Heart left ventricle (tissue), 13 donors: ENCODE results near the gene C11orf58.

Experiments used
- POLR2A ChIP-seq, 2 donors: fragments of 450-650 bp; IDR thresholded peaks; one replicate each; pipeline ENCODE4 v1.6.1; 2017; ENCODE audit warnings: antibody characterized with exemption in 2 of 2, mild to moderate bottlenecking in 2 of 2, moderate library complexity in 2 of 2
- TF ChIP-seq, protein P1 (sequence below), 12 donors: fragments of 200-600 bp; sonication (generic) in 4 of 12; IDR thresholded peaks; one replicate each; pipeline versions ENCODE4 v1.5.0 to v1.8.0; 2018 to 2022; ENCODE audit warnings: antibody characterized with exemption in 12 of 12, mild to moderate bottlenecking in 5 of 12
- donor health status: ischemic (EF 13 %, LVEDD 7.1; RV severe dilation, severe dysfunction).
- donor health status: DM: no; HTN: yes; CAD: no.
- donor health status: DM: no; HTN: no; CAD: no.
- donor health status: ischemic (EF 25% LVEDD 6.9; RV normal size, moderate dysfunction).
- donor health status: ischemic (EF 25% LVEDD 5.7; RV mildly dilated, moderate dysfunction).
- donor health status: ischemic (EF 35%, LVEDD 5.7; RV mildly dilated, moderate dysfunction).
- donor health status: nonischemic (EF 11% LVEDD 7.7; RV severe dilation, severe dysfunction).
- donor health status: DM: yes; HTN: yes; CAD: no.
- donor health status: PGD.
- donor health status: ischemic (EF 29% LVEDD 5.4; RV normal size, mild dysfunction).
- donor health status: nonischemic (EF 23%, LVEDD 6.1; RV moderate dilation, normal function).

DNA sequence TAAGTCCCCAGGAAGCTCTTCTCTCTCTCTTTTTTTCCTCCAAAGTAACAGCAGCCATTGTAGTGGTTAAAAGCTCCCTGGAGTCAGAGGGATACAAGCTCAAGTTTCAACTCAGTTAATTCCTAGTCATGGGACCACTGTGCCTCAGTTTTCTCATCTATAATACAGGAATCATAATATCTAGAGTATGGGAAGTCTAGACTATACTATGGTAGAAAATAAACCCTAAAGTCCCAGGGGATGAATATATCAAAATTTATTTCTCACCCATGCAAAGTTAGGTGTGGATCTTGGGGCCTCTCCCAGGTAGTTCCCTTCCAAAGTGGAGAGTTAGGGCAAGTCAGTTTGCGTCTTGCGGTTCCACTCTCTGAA, 33.7 kb downstream of the C11orf58 start:
- no peak for TF ChIP-seq POLR2A (IDR thresholded peaks at IDR 0.05)
- TF ChIP-seq, protein P1, sequence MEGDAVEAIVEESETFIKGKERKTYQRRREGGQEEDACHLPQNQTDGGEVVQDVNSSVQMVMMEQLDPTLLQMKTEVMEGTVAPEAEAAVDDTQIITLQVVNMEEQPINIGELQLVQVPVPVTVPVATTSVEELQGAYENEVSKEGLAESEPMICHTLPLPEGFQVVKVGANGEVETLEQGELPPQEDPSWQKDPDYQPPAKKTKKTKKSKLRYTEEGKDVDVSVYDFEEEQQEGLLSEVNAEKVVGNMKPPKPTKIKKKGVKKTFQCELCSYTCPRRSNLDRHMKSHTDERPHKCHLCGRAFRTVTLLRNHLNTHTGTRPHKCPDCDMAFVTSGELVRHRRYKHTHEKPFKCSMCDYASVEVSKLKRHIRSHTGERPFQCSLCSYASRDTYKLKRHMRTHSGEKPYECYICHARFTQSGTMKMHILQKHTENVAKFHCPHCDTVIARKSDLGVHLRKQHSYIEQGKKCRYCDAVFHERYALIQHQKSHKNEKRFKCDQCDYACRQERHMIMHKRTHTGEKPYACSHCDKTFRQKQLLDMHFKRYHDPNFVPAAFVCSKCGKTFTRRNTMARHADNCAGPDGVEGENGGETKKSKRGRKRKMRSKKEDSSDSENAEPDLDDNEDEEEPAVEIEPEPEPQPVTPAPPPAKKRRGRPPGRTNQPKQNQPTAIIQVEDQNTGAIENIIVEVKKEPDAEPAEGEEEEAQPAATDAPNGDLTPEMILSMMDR (IDR thresholded peaks at IDR 0.05), result no peak
